Upper lobe of right lung (tissue), 1 donor: ENCODE data around the gene PAFAH1B1. TPM values are rescaled to one million over a fixed set of nuclear protein-coding genes. Genes with fewer than 3 reads are reported as not detected.

Experiments
- ATAC-seq: fragments of 200-7000 bp; cut with Tn5 transposase; one replicate; pipeline ENCODE4 v1.9.1; 2020; ENCODE audit warnings: mild to moderate bottlenecking, moderate library complexity
- DNase-seq: peaks from one replicate; pipeline ENCODE4 v3.0.0-alpha.2; 2020
- H3K27ac ChIP-seq: fragments of 200-600 bp; one replicate; pipeline ENCODE4 v1.8.0; 2022
- H3K27me3 ChIP-seq: fragments of 200-600 bp; one replicate; pipeline ENCODE4 v1.8.0; 2022; ENCODE audit warnings: mild to moderate bottlenecking
- H3K36me3 ChIP-seq: fragments of 200-600 bp; one replicate; pipeline ENCODE4 v1.8.0; 2022
- H3K4me1 ChIP-seq: fragments of 200-600 bp; one replicate; pipeline ENCODE4 v1.8.0; 2022
- H3K4me3 ChIP-seq: fragments of 200-600 bp; one replicate; pipeline ENCODE4 v1.8.0; 2022; ENCODE audit warnings: mild to moderate bottlenecking
- H3K9me3 ChIP-seq: fragments of 200-600 bp; one replicate; pipeline ENCODE4 v1.8.0; 2022
- CTCF ChIP-seq: fragments of 200-600 bp; IDR thresholded peaks from one replicate; pipeline ENCODE4 v1.8.0; 2022; ENCODE audit warnings: antibody characterized with exemption
- intact Hi-C: fragments of 100-400 bp; cut with DNase I; formaldehyde crosslinking; loops from one replicate; pipeline ENCODE4 v1.11.0; 2022
- total RNA-seq: library from RNA; stranded (reverse); fragmentation: NEBNext Ultra II Directional; extraction: Animal tissue kit (Norgen Biotek cat#: 25700); gene quantifications from one replicate; pipeline ENCODE4 v1.2.1, GENCODE V29; 2021
- donor health status: DM: no; HTN: yes; CAD: no; lungs with severe emphysema.

Gene PAFAH1B1
- total RNA-seq, 1 donor from 2014 or later = 144 TPM

GRCh38 chr17:2700491-2701141, 107.2 kb downstream of the PAFAH1B1 start:
- Histone ChIP-seq H3K27me3 (no peaks in the 10 kb centered on the region), H3K36me3 (peaks cover 76% of the 10 kb centered on the region), H3K27ac (no peak overlapping the region), H3K4me3 (no peak overlapping the region), H3K4me1 (no peaks in the 10 kb centered on the region), H3K9me3 (no peaks in the 10 kb centered on the region)
- ATAC-seq (no peak), DNase-seq (peak; percentile 63)
- intact Hi-C loops = no loop called here
- TF ChIP-seq CTCF = no peak

- Histone ChIP-seq H3K27me3 (no peaks in the 10 kb centered on the region), H3K36me3 (peaks cover 68% of the 10 kb centered on the region), H3K9me3 (no peaks in the 10 kb centered on the region), H3K4me3 (no peak overlapping the region), H3K4me1 (no peaks in the 10 kb centered on the region), H3K27ac (no peak overlapping the region)
- ATAC-seq (no peak), DNase-seq (peak; percentile 64)
- TF ChIP-seq CTCF = no peak
- intact Hi-C loops = no loop called here
Measured at GRCh38 chr17:2701161-2701995, 107.9 kb downstream of the PAFAH1B1 start.

GRCh38 chr17:2701996-2702741, 108.7 kb downstream of the PAFAH1B1 start:
- no peak for TF ChIP-seq CTCF
- Histone ChIP-seq H3K36me3 (peaks cover 61% of the 10 kb centered on the region), H3K27ac (no peak overlapping the region), H3K4me1 (peaks cover under 1% of the 10 kb centered on the region), H3K27me3 (no peaks in the 10 kb centered on the region), H3K4me3 (no peak overlapping the region), H3K9me3 (no peaks in the 10 kb centered on the region)
- ATAC-seq (no peak), DNase-seq (peak; percentile 41)
- intact Hi-C loops = no loop called here

- TF ChIP-seq CTCF = no peak
- DNase-seq (peak; percentile 60), ATAC-seq (no peak)
- intact Hi-C loops = no loop called here
- Histone ChIP-seq H3K27me3 (no peaks in the 10 kb centered on the region), H3K4me1 (peaks cover 10% of the 10 kb centered on the region), H3K27ac (no peak overlapping the region), H3K9me3 (no peaks in the 10 kb centered on the region), H3K4me3 (no peak overlapping the region), H3K36me3 (peaks cover 53% of the 10 kb centered on the region)
Measured at GRCh38 chr17:2703181-2703580, 109.7 kb downstream of the PAFAH1B1 start.

- Histone ChIP-seq H3K27ac (no peak overlapping the region), H3K36me3 (peaks cover 49% of the 10 kb centered on the region), H3K27me3 (no peaks in the 10 kb centered on the region), H3K4me1 (peaks cover 15% of the 10 kb centered on the region), H3K9me3 (no peaks in the 10 kb centered on the region), H3K4me3 (no peak overlapping the region)
- DNase-seq = peak; percentile 51
- ATAC-seq = no peak
- intact Hi-C loops = no loop called here
- no peak for TF ChIP-seq CTCF
Measured at GRCh38 chr17:2703606-2704005, 110.2 kb downstream of the PAFAH1B1 start.
